GM23248 (cell line): ENCODE measurements around the gene SETX.

Experiments used
- EZH2 ChIP-seq: fragments of 200-600 bp; sonication (generic); IDR thresholded peaks from 2 replicates; pipeline ENCODE4 v1.6.1; 2018; ENCODE audit warnings: antibody characterized with exemption, mild to moderate bottlenecking; ENCODE audit not compliant: insufficient read depth, poor library complexity, severe bottlenecking
- EZH2phosphoT487 ChIP-seq: fragments of 200-600 bp; sonication (generic); IDR thresholded peaks from 2 replicates; pipeline ENCODE4 v1.6.1; 2018; ENCODE audit warnings: antibody characterized with exemption, moderate library complexity, mild to moderate bottlenecking, low read depth; ENCODE audit not compliant: insufficient read depth

- TF ChIP-seq EZH2 (no peak), EZH2phosphoT487 (no peak)
Observed at GRCh38 chr9:132381966-132382541, 27.3 kb upstream of the SETX start.
